Nephron (organoid): ENCODE data around the gene FBXO40.

Experiments
- H3K27ac Mint-ChIP-seq, 3 experiments: 2 replicates each; pipeline ENCODE4 v1.8.0; 2020; ENCODE audit warnings: mixed read lengths in 3 of 3, mild to moderate bottlenecking in 2 of 3, moderate library complexity in 1 of 3
- H3K27me3 Mint-ChIP-seq: 2 replicates; pipeline ENCODE4 v1.8.0; 2021; ENCODE audit warnings: low read depth, mild to moderate bottlenecking, moderate library complexity, mixed read lengths
- H3K36me3 Mint-ChIP-seq: 2 replicates; pipeline ENCODE4 v1.8.0; 2020; ENCODE audit warnings: low read depth, mixed read lengths
- H3K4me1 Mint-ChIP-seq: 2 replicates; pipeline ENCODE4 v1.8.0; 2020; ENCODE audit warnings: mixed read lengths
- H3K4me3 Mint-ChIP-seq, 3 experiments: 2 replicates each; pipeline ENCODE4 v1.8.0; 2020; ENCODE audit warnings: mild to moderate bottlenecking in 3 of 3, mixed read lengths in 3 of 3, moderate library complexity in 2 of 3
- H3K9me3 Mint-ChIP-seq: 2 replicates; pipeline ENCODE4 v1.8.0; 2020; ENCODE audit warnings: mixed read lengths
- TF ChIP-seq, protein P1 (sequence below), 3 experiments: fragments of 200-600 bp; sonication (generic); IDR thresholded peaks; one replicate each; pipeline ENCODE4 v1.5.0; 2021; ENCODE audit warnings: antibody characterized with exemption in 3 of 3; ENCODE audit not compliant: unreplicated experiment in 3 of 3

FBXO40 gene

GRCh38 chr3:121662742-121663141, 69.6 kb downstream of the FBXO40 start:
- H3K4me1 Mint-ChIP-seq, result peaks cover 17% of the 10 kb centered on the region
- no peak overlapping the region for H3K4me3 Mint-ChIP-seq
- H3K9me3 Mint-ChIP-seq, result no peaks in the 10 kb centered on the region
- no peaks in the 10 kb centered on the region for H3K27me3 Mint-ChIP-seq
- H3K27ac Mint-ChIP-seq, result no peak overlapping the region
- TF ChIP-seq, protein P1, sequence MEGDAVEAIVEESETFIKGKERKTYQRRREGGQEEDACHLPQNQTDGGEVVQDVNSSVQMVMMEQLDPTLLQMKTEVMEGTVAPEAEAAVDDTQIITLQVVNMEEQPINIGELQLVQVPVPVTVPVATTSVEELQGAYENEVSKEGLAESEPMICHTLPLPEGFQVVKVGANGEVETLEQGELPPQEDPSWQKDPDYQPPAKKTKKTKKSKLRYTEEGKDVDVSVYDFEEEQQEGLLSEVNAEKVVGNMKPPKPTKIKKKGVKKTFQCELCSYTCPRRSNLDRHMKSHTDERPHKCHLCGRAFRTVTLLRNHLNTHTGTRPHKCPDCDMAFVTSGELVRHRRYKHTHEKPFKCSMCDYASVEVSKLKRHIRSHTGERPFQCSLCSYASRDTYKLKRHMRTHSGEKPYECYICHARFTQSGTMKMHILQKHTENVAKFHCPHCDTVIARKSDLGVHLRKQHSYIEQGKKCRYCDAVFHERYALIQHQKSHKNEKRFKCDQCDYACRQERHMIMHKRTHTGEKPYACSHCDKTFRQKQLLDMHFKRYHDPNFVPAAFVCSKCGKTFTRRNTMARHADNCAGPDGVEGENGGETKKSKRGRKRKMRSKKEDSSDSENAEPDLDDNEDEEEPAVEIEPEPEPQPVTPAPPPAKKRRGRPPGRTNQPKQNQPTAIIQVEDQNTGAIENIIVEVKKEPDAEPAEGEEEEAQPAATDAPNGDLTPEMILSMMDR (IDR thresholded peaks at IDR 0.05; ENCODE audit: unreplicated experiment in 3 of 3), result no peak
- peaks cover 51% of the 10 kb centered on the region for H3K36me3 Mint-ChIP-seq

- Mint-ChIP-seq H3K9me3 (no peaks in the 10 kb centered on the region), H3K27ac (no peak overlapping the region), H3K4me3 (no peak overlapping the region), H3K36me3 (peaks cover 54% of the 10 kb centered on the region), H3K27me3 (no peaks in the 10 kb centered on the region), H3K4me1 (peaks cover 17% of the 10 kb centered on the region)
- TF ChIP-seq, protein P1 (IDR thresholded peaks at IDR 0.05; ENCODE audit: unreplicated experiment in 3 of 3), result no peak
Measured at GRCh38 chr3:121663171-121663847, 70.1 kb downstream of the FBXO40 start.

DNA sequence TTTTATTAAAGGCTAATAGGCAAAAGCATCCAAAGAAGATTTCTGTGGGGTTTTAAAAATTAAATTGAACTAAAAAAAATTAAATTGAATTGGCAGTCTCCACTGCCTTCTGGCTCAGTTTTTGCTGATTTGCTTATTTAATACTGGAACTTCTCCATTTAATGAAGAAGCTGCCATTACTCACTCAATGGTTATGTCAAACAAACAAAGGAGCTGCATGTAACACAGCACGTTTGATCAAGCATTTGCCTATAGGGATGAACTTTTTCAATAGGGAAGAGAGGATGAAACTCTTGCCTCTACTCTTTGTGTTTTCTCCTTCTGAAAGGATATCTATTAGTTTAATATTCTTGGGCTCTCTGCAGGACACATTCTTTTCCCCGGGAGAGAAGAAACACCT, 72.3 kb downstream of the FBXO40 start:
- Mint-ChIP-seq H3K4me1 (peaks cover 17% of the 10 kb centered on the region), H3K4me3 (no peak overlapping the region), H3K27ac (no peak overlapping the region), H3K36me3 (peaks cover 66% of the 10 kb centered on the region), H3K9me3 (no peaks in the 10 kb centered on the region), H3K27me3 (no peaks in the 10 kb centered on the region)
- TF ChIP-seq, protein P1 (IDR thresholded peaks at IDR 0.05; ENCODE audit: unreplicated experiment in 3 of 3), result no peak

- Mint-ChIP-seq H3K27me3 (no peaks in the 10 kb centered on the region), H3K4me1 (peaks cover 17% of the 10 kb centered on the region), H3K9me3 (no peaks in the 10 kb centered on the region), H3K36me3 (peaks cover 70% of the 10 kb centered on the region), H3K27ac (no peak overlapping the region), H3K4me3 (no peak overlapping the region)
- TF ChIP-seq, protein P1 (IDR thresholded peaks at IDR 0.05; ENCODE audit: unreplicated experiment in 3 of 3), result no peak
Measured at GRCh38 chr3:121667333-121667732, 74.2 kb downstream of the FBXO40 start.

- Mint-ChIP-seq H3K4me1 (no peaks in the 10 kb centered on the region), H3K4me3 (no peak overlapping the region), H3K9me3 (no peaks in the 10 kb centered on the region), H3K36me3 (peaks cover 67% of the 10 kb centered on the region), H3K27ac (no peak overlapping the region), H3K27me3 (no peaks in the 10 kb centered on the region)
- TF ChIP-seq, protein P1 (IDR thresholded peaks at IDR 0.05; ENCODE audit: unreplicated experiment in 3 of 3), result no peak
Measured at GRCh38 chr3:121670676-121671075, 77.5 kb downstream of the FBXO40 start.

DNA sequence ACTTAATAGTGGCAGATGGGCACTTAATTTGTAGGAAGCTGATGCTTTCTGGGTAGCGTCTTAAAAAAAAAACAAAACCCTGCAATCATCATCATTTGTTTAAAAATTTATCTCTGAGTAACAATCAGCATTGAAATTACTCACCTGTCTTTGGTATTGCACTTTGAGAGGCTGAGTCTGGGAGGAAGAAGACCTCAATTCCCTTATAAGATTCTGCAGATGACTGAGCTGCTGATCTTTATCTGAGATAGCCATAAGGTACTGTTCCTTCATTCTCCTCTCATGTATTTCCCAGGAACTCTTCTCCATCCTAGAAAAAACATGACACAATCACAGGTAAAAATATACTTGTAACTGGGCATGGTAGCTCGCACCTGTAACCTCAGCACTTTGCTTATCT, 84.0 kb downstream of the FBXO40 start:
- TF ChIP-seq, protein P1 (IDR thresholded peaks at IDR 0.05; ENCODE audit: unreplicated experiment in 3 of 3), result no peak
- Mint-ChIP-seq H3K9me3 (no peaks in the 10 kb centered on the region), H3K27me3 (no peaks in the 10 kb centered on the region), H3K4me1 (no peaks in the 10 kb centered on the region), H3K4me3 (no peak overlapping the region), H3K36me3 (peaks cover 75% of the 10 kb centered on the region), H3K27ac (no peak overlapping the region)
